HCT116 (cell line): ENCODE results near the gene UBE2L3. TPM values are rescaled to one million over a fixed set of nuclear protein-coding genes. Genes with fewer than 3 reads are reported as not detected.
"Not testable (repeated sequence)": the region's sequence is repeated elsewhere in the genome, so short reads cannot be mapped to it uniquely, and the experiment has no call there.

Experiments used
- ATAC-seq: fragments of 200-7000 bp; cut with Tn5 transposase; 2 replicates; pipeline ENCODE4 v1.9.1; 2020; ENCODE audit warnings: mild to moderate bottlenecking, moderate library complexity
- BruUV-seq: library from RNA; stranded (reverse); fragments of 400-500 nt; replicated peaks from 2 replicates; lab custom pipeline; 2021; lab: Mats Ljungman, UMichigan
- CTCF ChIA-PET: fragments of 300-600 bp; sonication (Branson Sonifier 250); formaldehyde crosslinking; loops from one replicate; lab custom pipeline; 2021; ENCODE audit warnings: antibody characterized with exemption; lab: Charles Lee
- POLR2A ChIA-PET: fragments of 300-600, 350-600 bp; sonication (Branson Sonifier 250); formaldehyde crosslinking; loops from one replicate; lab custom pipeline; 2021; ENCODE audit warnings: antibody characterized with exemption; lab: Charles Lee
- RAD21 ChIA-PET, 2 experiments: fragments of 300-600 bp; sonication (Branson Sonifier 250); formaldehyde crosslinking; loops; one replicate each; lab custom pipeline; 2023; ENCODE audit warnings: low total read pairs in 2 of 2; ENCODE audit not compliant: uncharacterized antibody in 2 of 2, unreplicated experiment in 2 of 2, low non-redundant PET in 1 of 2; lab: Charles Lee
- DNase-seq: peaks from one replicate; pipeline ENCODE4 v3.0.0-alpha.2; 2010; ENCODE audit warnings: low read depth, low spot score
- H2AFZ ChIP-seq: fragments of 200-600 bp; shearing (Covaris generic), sonication (generic); 2 replicates; pipeline ENCODE4 v1.6.1; 2017; ENCODE audit warnings: low read depth, mixed run types, mixed read lengths, antibody characterized with exemption, low read length; ENCODE audit not compliant: poor library complexity, severe bottlenecking
- H3K27ac ChIP-seq: 2 replicates; pipeline ENCODE4 v1.5.1; 2012; ENCODE audit warnings: low read depth, low read length
- H3K27me3 ChIP-seq: fragments of 200-600 bp; sonication (generic); 2 replicates; pipeline ENCODE4 v1.6.1; 2016; ENCODE audit warnings: mixed run types, low read length, mixed read lengths; ENCODE audit not compliant: insufficient read depth
- H3K36me3 ChIP-seq, 2 experiments: fragments of 200-500 bp in 1 of 2; fragments of 200-600 bp in 1 of 2; sonication (Bioruptor generic) in 1 of 2; sonication (generic) in 1 of 2; 2 replicates each; pipeline versions ENCODE4 v1.5.1 to v1.6.1; 2014 to 2016; ENCODE audit warnings: low read length in 2 of 2, inconsistent platforms in 1 of 2, mixed read lengths in 1 of 2, mixed run types in 1 of 2; ENCODE audit not compliant: insufficient read depth in 2 of 2, control insufficient read depth in 1 of 2
- H3K4me1 ChIP-seq, 2 experiments: fragments of 200-600 bp in 1 of 2; sonication (generic) in 1 of 2; 2 replicates each; pipeline versions ENCODE4 v1.5.1 to v1.6.1; 2012 to 2017; ENCODE audit warnings: low read length in 2 of 2, inconsistent platforms in 1 of 2, mild to moderate bottlenecking in 1 of 2, mixed read lengths in 1 of 2, mixed run types in 1 of 2, moderate library complexity in 1 of 2; ENCODE audit not compliant: insufficient read depth in 2 of 2, control insufficient read depth in 1 of 2
- H3K4me2 ChIP-seq: fragments of 200-600 bp; sonication (generic); 2 replicates; pipeline ENCODE4 v1.6.1; 2017; ENCODE audit warnings: mixed run types, low read length, mixed read lengths
- H3K4me3 ChIP-seq, 2 experiments: fragments of 200-600 bp in 1 of 2; sonication (generic) in 1 of 2; replicated peaks in 1 of 2; 2 replicates each; pipeline ENCODE4 v1.5.1; 2011 to 2016; ENCODE audit warnings: low read length in 2 of 2, control low read depth in 1 of 2, low read depth in 1 of 2, mild to moderate bottlenecking in 1 of 2, mixed read lengths in 1 of 2, mixed run types in 1 of 2
- H3K79me2 ChIP-seq: fragments of 200-600 bp; sonication (generic); 2 replicates; pipeline ENCODE4 v1.6.1; 2017; ENCODE audit warnings: mild to moderate bottlenecking, mixed run types, low read length, moderate library complexity, mixed read lengths; ENCODE audit not compliant: insufficient read depth
- H3K9ac ChIP-seq: fragments of 200-600 bp; sonication (generic); 2 replicates; pipeline ENCODE4 v1.6.1; 2016; ENCODE audit warnings: low read length, mixed read lengths
- H3K9me2 ChIP-seq: fragments of 200-600 bp; sonication (generic), shearing (Covaris generic); 2 replicates; pipeline ENCODE4 v1.6.1; 2017; ENCODE audit warnings: mixed run types, mild to moderate bottlenecking, moderate library complexity; ENCODE audit not compliant: insufficient read depth
- H3K9me3 ChIP-seq, 2 experiments: fragments of 200-500 bp in 1 of 2; fragments of 200-600 bp in 1 of 2; sonication (Bioruptor generic) in 1 of 2; sonication (generic) in 1 of 2; 2 replicates each; pipeline ENCODE4 v1.6.1; 2014 to 2017; ENCODE audit warnings: low read length in 2 of 2, mixed read lengths in 2 of 2, inconsistent platforms in 1 of 2, low read depth in 1 of 2, mild to moderate bottlenecking in 1 of 2, mixed run types in 1 of 2, moderate library complexity in 1 of 2; ENCODE audit not compliant: control insufficient read depth in 1 of 2, insufficient read depth in 1 of 2
- H4K20me1 ChIP-seq: fragments of 200-600 bp; sonication (generic), shearing (Covaris generic); 2 replicates; pipeline ENCODE4 v1.6.1; 2017; ENCODE audit warnings: mixed run types, mild to moderate bottlenecking, moderate library complexity; ENCODE audit not compliant: insufficient read depth
- ELF1 ChIP-seq: IDR thresholded peaks from 2 replicates; pipeline ENCODE4 v1.6.1; 2012; ENCODE audit warnings: low read depth, borderline replicate concordance
- POLR2AphosphoS5 ChIP-seq: IDR thresholded peaks from 2 replicates; pipeline ENCODE4 v1.6.1; 2011; ENCODE audit warnings: mild to moderate bottlenecking, low read depth, low read length, moderate library complexity
- SIN3A ChIP-seq: IDR thresholded peaks from 2 replicates; pipeline ENCODE4 v1.6.1; 2012; ENCODE audit warnings: low read depth
- SRF ChIP-seq: IDR thresholded peaks from 2 replicates; pipeline ENCODE4 v1.6.1; 2012; ENCODE audit warnings: low read depth
- ZBTB33 ChIP-seq: IDR thresholded peaks from 2 replicates; pipeline ENCODE4 v1.6.1; 2011; ENCODE audit warnings: mild to moderate bottlenecking, low read length, moderate library complexity; ENCODE audit not compliant: insufficient replicate concordance; ENCODE audit errors: extremely low read depth
- intact Hi-C: fragments of 100-400 bp; cut with micrococcal nuclease; formaldehyde crosslinking; loops from 2 replicates; pipeline ENCODE4 v1.10.0; 2022
- total RNA-seq: library from RNA; stranded (reverse); gene quantifications from one replicate; pipeline ENCODE4 v1.2.1, GENCODE V29; 2021; ENCODE audit not compliant: unreplicated experiment

The UBE2L3 gene
- total RNA-seq, 1 experiment from 2014 or later = 55.6 TPM

DNA sequence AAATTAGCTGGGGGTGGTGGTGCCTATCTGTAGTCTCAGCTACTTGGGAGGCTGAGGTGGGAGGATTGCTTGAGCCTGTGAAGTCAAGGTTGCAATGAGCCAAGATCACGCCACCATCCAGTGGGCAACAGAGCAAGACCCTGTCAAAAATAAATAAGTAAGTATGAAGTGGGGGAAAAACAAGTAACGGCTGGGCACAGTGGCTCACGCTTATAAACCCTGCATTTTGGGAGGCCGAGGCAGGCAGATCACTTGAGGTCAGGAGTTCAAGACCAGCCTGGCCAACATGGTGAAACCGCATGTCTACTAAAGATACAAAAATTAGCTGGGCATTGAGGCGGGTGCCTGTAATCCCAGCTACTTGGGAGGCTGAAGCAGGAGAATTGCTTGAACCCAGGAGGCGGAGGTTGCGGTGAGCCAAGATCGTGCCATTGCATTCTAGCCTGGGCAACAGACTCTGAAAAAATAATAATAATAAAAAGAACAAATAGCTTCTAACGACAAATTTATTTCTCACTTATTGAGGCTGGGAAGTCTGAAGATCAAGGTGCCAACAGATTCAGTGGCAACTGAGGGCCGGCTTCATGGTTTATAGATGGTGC is 42.1 kb downstream of the UBE2L3 start:
- H3K4me3 ChIP-seq, H3K9me3 ChIP-seq, BruUV-seq, POLR2A ChIA-PET, H3K9ac ChIP-seq, DNase-seq, H3K27ac ChIP-seq, ATAC-seq, H3K9me2 ChIP-seq, H3K4me2 ChIP-seq, H3K27me3 ChIP-seq, RAD21 ChIA-PET, H2AFZ ChIP-seq, intact Hi-C loops: not testable (repeated sequence)
- Histone ChIP-seq H3K79me2 (peaks cover 98% of the 10 kb centered on the region), H4K20me1 (peaks cover 16% of the 10 kb centered on the region; the same call in 1 of the 2 replicates), H3K4me1 (peaks cover 21 to 33% of the 10 kb centered on the region in 2 experiments), H3K36me3 (peaks cover 12 to 24% of the 10 kb centered on the region in 2 experiments)
- CTCF ChIA-PET = interaction anchor here (1.1 kb wide), 1 partner anchor 19 kb away, joined by 3 read pairs; no protein-coding TSS in a partner anchor

- H4K20me1 ChIP-seq = peaks cover 21% of the 10 kb centered on the region; the same call in 1 of the 2 replicates
- no peak overlapping the region for H3K9ac ChIP-seq
- no peaks in the 10 kb centered on the region for H3K9me2 ChIP-seq
- H3K4me2 ChIP-seq = no peak overlapping the region
- intact Hi-C loops = no loop called here
- H2AFZ ChIP-seq = no peak overlapping the region
- no peaks in the 10 kb centered on the region for H3K27me3 ChIP-seq
- POLR2A ChIA-PET = no interaction called here
- CTCF ChIA-PET = no interaction called here
- H3K79me2 ChIP-seq = peaks cover 95% of the 10 kb centered on the region
- peaks cover 15 to 24% of the 10 kb centered on the region in 2 experiments for H3K4me1 ChIP-seq
- ATAC-seq (no peak), DNase-seq (no peak)
- H3K36me3 ChIP-seq = peaks cover 13 to 31% of the 10 kb centered on the region in 2 experiments
- TF ChIP-seq ELF1 (no peak), ZBTB33 (no peak), SIN3A (no peak), POLR2AphosphoS5 (no peak), SRF (no peak)
- H3K4me3 ChIP-seq = no peak overlapping the region
- H3K9me3 ChIP-seq = no peaks in the 10 kb centered on the region
- RAD21 ChIA-PET = no interaction called here
- TSS peak; percentile 23 for BruUV-seq
- no peak overlapping the region for H3K27ac ChIP-seq
Observed at GRCh38 chr22:21611210-21611977, 43.9 kb downstream of the UBE2L3 start.
